Endothelial cell of umbilical vein (primary cell): ENCODE results near the gene USP40. TPM values are rescaled to one million over a fixed set of nuclear protein-coding genes. Genes with fewer than 3 reads are reported as not detected.

Experiments
- BruUV-seq: library from RNA; stranded (reverse); fragments of 400-500 nt; replicated peaks from 2 replicates; lab custom pipeline; 2021; lab: Mats Ljungman, UMichigan
- CTCF ChIA-PET: fragments of 300-600, 350-600 bp; sonication (Branson Sonifier 250); formaldehyde crosslinking; loops from one replicate; lab custom pipeline; 2021; ENCODE audit warnings: antibody characterized with exemption, inconsistent platforms; lab: Charles Lee
- POLR2A ChIA-PET: fragments of 300-600, 350-600 bp; sonication (Branson Sonifier 250); formaldehyde crosslinking; loops from one replicate; lab custom pipeline; 2021; ENCODE audit warnings: antibody characterized with exemption, inconsistent platforms; lab: Charles Lee
- DNase-seq: peaks from one replicate; pipeline ENCODE4 v3.0.0-alpha.2; 2011; ENCODE audit warnings: low read depth, low spot score
- FAIRE-seq: peaks from 2 replicates; lab custom pipeline; 2011; peaks lifted over from hg19 to GRCh38; lab: Jason Lieb, UNC
- H2AFZ ChIP-seq: 2 replicates; pipeline ENCODE4 v1.6.0; 2012; ENCODE audit warnings: low read depth, low read length, control low read depth, inconsistent platforms
- H3K27ac ChIP-seq: 2 replicates; pipeline ENCODE4 v1.5.1; 2011; ENCODE audit warnings: low read depth, mild to moderate bottlenecking, control low read depth, low read length, moderate library complexity; ENCODE audit not compliant: insufficient read depth
- H3K27me3 ChIP-seq, 2 experiments: 2 replicates each; pipeline versions ENCODE4 v1.6.0 to v1.6.1; 2011; ENCODE audit warnings: low read length in 2 of 2, mixed read lengths in 1 of 2; ENCODE audit not compliant: control insufficient read depth in 2 of 2, insufficient read depth in 2 of 2
- H3K36me3 ChIP-seq, 2 experiments: 2 replicates in 1 of 2; 3 replicates in 1 of 2; pipeline ENCODE4 v1.5.1; 2011; ENCODE audit warnings: low read length in 2 of 2, mild to moderate bottlenecking in 1 of 2, moderate library complexity in 1 of 2; ENCODE audit not compliant: control insufficient read depth in 2 of 2, insufficient read depth in 2 of 2; ENCODE audit errors: extremely low read depth in 1 of 2
- H3K4me1 ChIP-seq: 3 replicates; pipeline ENCODE4 v1.5.1; 2011; ENCODE audit warnings: mild to moderate bottlenecking, low read length; ENCODE audit not compliant: control insufficient read depth, insufficient read depth; ENCODE audit errors: extremely low read depth
- H3K4me2 ChIP-seq: 2 replicates; pipeline ENCODE4 v1.6.1; 2011; ENCODE audit warnings: low read length, control low read depth, mixed read lengths; ENCODE audit not compliant: insufficient read depth
- H3K4me3 ChIP-seq, 3 experiments: fragments of 200-600 bp in 1 of 3; sonication (generic), shearing (Covaris generic) in 1 of 3; replicated peaks in 1 of 3; 2 replicates each; pipeline ENCODE4 v1.5.1; 2011 to 2016; ENCODE audit warnings: control low read depth in 3 of 3, low read length in 3 of 3, mild to moderate bottlenecking in 2 of 3, inconsistent platforms in 1 of 3, low read depth in 1 of 3, moderate library complexity in 1 of 3; ENCODE audit not compliant: insufficient read depth in 1 of 3
- H3K79me2 ChIP-seq: 2 replicates; pipeline ENCODE4 v1.6.0; 2012; ENCODE audit warnings: low read length, inconsistent platforms; ENCODE audit not compliant: control insufficient read depth, insufficient read depth
- H3K9ac ChIP-seq: replicated peaks from 2 replicates; pipeline ENCODE3; 2011; ENCODE audit warnings: low read length, control low read depth; ENCODE audit not compliant: insufficient read depth; ENCODE audit errors: extremely low read depth
- H3K9me1 ChIP-seq: replicated peaks from 3 replicates; pipeline ENCODE4 v1.6.0; 2011; ENCODE audit warnings: mild to moderate bottlenecking, low read length; ENCODE audit not compliant: control insufficient read depth, insufficient read depth; ENCODE audit errors: extremely low read depth
- H3K9me3 ChIP-seq: replicated peaks from 2 replicates; pipeline ENCODE4 v1.5.1; 2012; ENCODE audit warnings: low read length, inconsistent platforms; ENCODE audit not compliant: control insufficient read depth, insufficient read depth
- H4K20me1 ChIP-seq: replicated peaks from 2 replicates; pipeline ENCODE3; 2011; ENCODE audit warnings: mild to moderate bottlenecking, low read length; ENCODE audit not compliant: control insufficient read depth, insufficient read depth; ENCODE audit errors: extremely low read depth
- CTCF ChIP-seq, 2 donors: IDR thresholded peaks; 1 replicate in 1 of 2; 2 replicates in 1 of 2; pipeline ENCODE4 v1.5.1; 2011; ENCODE audit warnings: low read length in 2 of 2, mild to moderate bottlenecking in 2 of 2, moderate library complexity in 2 of 2, control low read depth in 1 of 2, inconsistent platforms in 1 of 2, low read depth in 1 of 2; ENCODE audit not compliant: insufficient read depth in 1 of 2; ENCODE audit errors: extremely low read depth in 1 of 2
- EZH2 ChIP-seq: IDR thresholded peaks from 2 replicates; pipeline ENCODE4 v1.6.1; 2012; ENCODE audit warnings: borderline replicate concordance, low read depth, mild to moderate bottlenecking, moderate library complexity, low read length, inconsistent platforms; ENCODE audit not compliant: severe bottlenecking
- FOS ChIP-seq: IDR thresholded peaks from 2 replicates; pipeline ENCODE4 v1.6.1; 2011; ENCODE audit warnings: mild to moderate bottlenecking, low read length, moderate library complexity, borderline replicate concordance; ENCODE audit not compliant: insufficient read depth
- GATA2 ChIP-seq: IDR thresholded peaks from 2 replicates; pipeline ENCODE4 v1.7.0; 2011; ENCODE audit warnings: low read depth, mild to moderate bottlenecking, moderate library complexity, mixed read lengths, low read length; ENCODE audit not compliant: insufficient read length, insufficient read depth
- JUN ChIP-seq: IDR thresholded peaks from 2 replicates; pipeline ENCODE4 v1.6.1; 2011; ENCODE audit warnings: borderline replicate concordance, low read depth; ENCODE audit not compliant: insufficient read length, insufficient read depth
- MYC ChIP-seq: IDR thresholded peaks from one replicate; pipeline ENCODE4 v1.6.1; 2011; ENCODE audit warnings: mild to moderate bottlenecking, low read depth, low read length
- POLR2A ChIP-seq: IDR thresholded peaks from 2 replicates; pipeline ENCODE4 v1.6.1; 2012; ENCODE audit warnings: low read depth, mild to moderate bottlenecking, control low read depth, low read length
- POLR2AphosphoS5 ChIP-seq: IDR thresholded peaks from 2 replicates; pipeline ENCODE4 v1.6.1; 2012; ENCODE audit warnings: low read depth, mild to moderate bottlenecking, control low read depth, low read length, moderate library complexity; ENCODE audit not compliant: insufficient read depth
- dilution Hi-C: fragments of 300-500 bp; cut with MboI; formaldehyde crosslinking; loops from one replicate; pipeline ENCODE4 v1.15.0; 2019; ENCODE audit warnings: low sequenced_read_pairs; ENCODE audit not compliant: extremely low pct_ligation_motif_present
- intact Hi-C: fragments of 100-400 bp; cut with micrococcal nuclease; formaldehyde crosslinking; loops from one replicate; pipeline ENCODE4 v1.10.0; 2022
- polyA plus RNA-seq, 4 experiments: library from polyadenylated mRNA; depleted of rRNA in 3 of 4; stranded (reverse) in 3 of 4; unstranded in 1 of 4; fragments of >200 nt; gene quantifications; 2 replicates each; pipeline versions ENCODE4 v1.2.1 to v1.2.3, GENCODE V29; 2011 to 2012; ENCODE audit warnings: missing spikeins in 1 of 4
- total RNA-seq: library from RNA; stranded (reverse); gene quantifications from 2 replicates; pipeline ENCODE4 v1.2.3, GENCODE V29; 2021
- TF ChIP-seq, protein P1 (sequence below): IDR thresholded peaks from 2 replicates; pipeline ENCODE4 v1.6.1; 2011; ENCODE audit not compliant: insufficient read depth, insufficient read length

Gene USP40
- total and polyA plus RNA-seq, 2 donors (not counting 3 experiments of a cell fraction or from before 2014, with no cell fraction given), result 32.2 to 32.5 TPM

DNA sequence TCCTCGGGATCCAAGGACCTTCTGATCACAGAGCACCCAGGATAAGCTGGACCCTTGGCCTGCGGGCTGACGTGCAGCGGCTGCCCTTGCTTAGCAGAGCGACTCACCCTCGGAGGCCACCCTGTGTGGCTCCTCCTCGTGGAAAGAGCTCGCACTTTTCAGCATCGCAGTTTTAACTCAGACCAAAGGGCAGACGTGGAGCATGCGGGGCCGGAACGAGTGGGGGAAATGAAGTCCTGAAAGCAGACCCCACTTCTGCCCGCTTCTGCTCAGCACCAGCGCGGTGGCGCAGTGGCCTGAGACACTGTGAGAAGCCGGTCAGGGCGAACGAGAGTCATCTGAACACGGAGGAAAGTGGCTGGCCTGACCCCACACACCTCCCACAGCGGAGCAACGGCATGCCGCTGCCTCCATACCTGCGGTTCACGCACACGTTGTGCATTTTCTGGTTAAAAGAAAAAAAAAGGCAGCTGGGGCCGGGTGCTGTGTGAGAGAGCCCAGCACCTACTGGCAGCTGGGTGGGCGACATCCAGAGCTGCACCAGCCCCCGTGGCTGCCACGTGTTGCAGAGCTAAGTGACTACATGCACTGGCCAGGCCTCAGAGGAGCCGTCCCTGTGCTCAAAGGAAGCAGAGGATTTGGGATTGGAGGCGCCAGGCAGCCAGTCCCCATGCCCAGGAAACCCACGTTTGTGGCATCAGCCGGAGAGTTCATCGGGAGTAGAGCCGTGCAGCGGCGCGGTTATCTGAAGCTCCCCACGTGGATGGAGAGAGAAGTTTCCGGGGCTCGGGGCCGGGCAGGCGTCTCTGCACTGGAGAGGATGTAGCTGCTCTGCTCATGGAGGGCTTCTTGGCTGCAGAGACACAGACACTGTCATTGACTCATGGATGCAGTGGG, 89.7 kb downstream of the USP40 start:
- H4K20me1 ChIP-seq, result no peaks in the 10 kb centered on the region
- no peaks in the 10 kb centered on the region for H3K4me1 ChIP-seq
- H3K27me3 ChIP-seq, result no peaks in the 10 kb centered on the region
- H3K9me3 ChIP-seq, result no peaks in the 10 kb centered on the region
- ChIA-PET POLR2A (no interaction called here), CTCF (no interaction called here)
- FAIRE-seq, result no peak
- H3K79me2 ChIP-seq, result no peaks in the 10 kb centered on the region
- DNase-seq, result no peak
- no peak overlapping the region for H3K27ac ChIP-seq
- TF ChIP-seq FOS (no peak), GATA2 (no peak), JUN (no peak), POLR2A (no peak), POLR2AphosphoS5 (no peak), CTCF (IDR thresholded peaks at IDR 0.05; ENCODE audit: extremely low read depth in 1 of 2, insufficient read depth in 1 of 2, low read depth in 1 of 2, low read length in 2 of 2) (no peak), EZH2 (no peak), MYC (no peak)
- TF ChIP-seq, protein P1, sequence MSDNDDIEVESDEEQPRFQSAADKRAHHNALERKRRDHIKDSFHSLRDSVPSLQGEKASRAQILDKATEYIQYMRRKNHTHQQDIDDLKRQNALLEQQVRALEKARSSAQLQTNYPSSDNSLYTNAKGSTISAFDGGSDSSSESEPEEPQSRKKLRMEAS, result no peak
- dilution Hi-C loops (no loop called here), intact Hi-C loops (no loop called here)
- no peak overlapping the region for H3K9ac ChIP-seq
- no peak overlapping the region for H3K4me3 ChIP-seq
- BruUV-seq, result no TSS peak
- peaks cover 0 to 3% of the 10 kb centered on the region in 2 experiments for H3K36me3 ChIP-seq
- no peaks in the 10 kb centered on the region for H3K9me1 ChIP-seq
- H2AFZ ChIP-seq, result no peak overlapping the region
- no peak overlapping the region for H3K4me2 ChIP-seq
